Cerebellar cortex (tissue), 1 donor: Measurements from ENCODE around the gene SPRY2.
"Not testable (repeated sequence)": the region's sequence is repeated elsewhere in the genome, so short reads cannot be mapped to it uniquely, and the experiment has no call there.

Experiments used
- DNase-seq: peaks from one replicate; pipeline ENCODE4 v3.0.0-alpha.2; 2015; ENCODE audit warnings: low spot score

SPRY2 gene

GRCh38 chr13:80341101-80341755 lies at the start of gene SPRY2:
SPRY2 (minus strand) TSS chr13:80341126; CDS start chr13:80337705, 3,421 bp downstream.
- DNase-seq: peak; percentile 72

GRCh38 chr13:80390338-80390737 lies 49.4 kb upstream of the SPRY2 start:
- no peak for DNase-seq

- no peak for DNase-seq
Measured at GRCh38 chr13:80389073-80390038, 48.4 kb upstream of the SPRY2 start.

- no peak for DNase-seq
Measured at GRCh38 chr13:80388506-80388905, 47.6 kb upstream of the SPRY2 start.

- no peak for DNase-seq
Measured at GRCh38 chr13:80386592-80386991, 45.7 kb upstream of the SPRY2 start.

GRCh38 chr13:80386002-80386401 lies 45.1 kb upstream of the SPRY2 start:
- no peak for DNase-seq

- DNase-seq: no peak
Measured at GRCh38 chr13:80382576-80382975, 41.6 kb upstream of the SPRY2 start.

GRCh38 chr13:80379245-80379644 lies 38.3 kb upstream of the SPRY2 start:
- no peak for DNase-seq

- DNase-seq: no peak
Measured at GRCh38 chr13:80376554-80376953, 35.6 kb upstream of the SPRY2 start.

- DNase-seq: no peak
Measured at GRCh38 chr13:80374901-80375300, 34.0 kb upstream of the SPRY2 start.

- DNase-seq: no peak
Measured at GRCh38 chr13:80374444-80374843, 33.5 kb upstream of the SPRY2 start.

GRCh38 chr13:80371840-80372509 lies 31.0 kb upstream of the SPRY2 start:
- no peak for DNase-seq

GRCh38 chr13:80367473-80367872 lies 26.5 kb upstream of the SPRY2 start:
- no peak for DNase-seq

GRCh38 chr13:80363890-80364503 lies 23.1 kb upstream of the SPRY2 start:
- peak; percentile 65 for DNase-seq

GRCh38 chr13:80362481-80362880 lies 21.6 kb upstream of the SPRY2 start:
- DNase-seq: no peak

- DNase-seq: peak; percentile 57
Measured at GRCh38 chr13:80361883-80362327, 21.0 kb upstream of the SPRY2 start.

GRCh38 chr13:80361298-80361697 lies 20.4 kb upstream of the SPRY2 start:
- no peak for DNase-seq

- no peak for DNase-seq
Measured at GRCh38 chr13:80360453-80360800, 19.5 kb upstream of the SPRY2 start.

- DNase-seq: no peak
Measured at GRCh38 chr13:80359778-80360452, 19.0 kb upstream of the SPRY2 start.

GRCh38 chr13:80359414-80359777 lies 18.5 kb upstream of the SPRY2 start:
- no peak for DNase-seq

GRCh38 chr13:80355496-80356094 lies 14.7 kb upstream of the SPRY2 start:
- not testable (repeated sequence) for DNase-seq
